Brain microvascular endothelial cell (primary cell): ENCODE data around the gene NKX3-2.

Experiments used
- DNase-seq: peaks from one replicate; pipeline ENCODE4 v3.0.0-alpha.2; 2020
- H3K27ac ChIP-seq: fragments of 250-450 bp; sonication (Bioruptor Pico); 2 replicates; pipeline ENCODE4 v1.5.1; 2020; ENCODE audit warnings: mild to moderate bottlenecking, moderate library complexity
- H3K27me3 ChIP-seq: fragments of 250-450 bp; sonication (Bioruptor Pico); replicated peaks from 2 replicates; pipeline ENCODE4 v1.5.1; 2020; ENCODE audit warnings: mild to moderate bottlenecking
- H3K36me3 ChIP-seq: fragments of 250-450 bp; sonication (Bioruptor Pico); replicated peaks from 2 replicates; pipeline ENCODE4 v1.5.1; 2020; ENCODE audit warnings: mild to moderate bottlenecking
- H3K4me3 ChIP-seq: 2 replicates; pipeline ENCODE4 v1.5.1; 2011; ENCODE audit warnings: low read depth, mild to moderate bottlenecking, control low read depth, low read length, moderate library complexity
- in situ Hi-C: cut with HindIII; loops from 2 replicates; pipeline ENCODE4 v1.10.0; 2017; ENCODE audit warnings: low sequenced_read_pairs, low pct_ligation_motif_present
- TF ChIP-seq, protein P1 (sequence below): IDR thresholded peaks from 2 replicates; pipeline ENCODE4 v1.5.1; 2011; ENCODE audit warnings: low read depth, mild to moderate bottlenecking, moderate library complexity, low read length, control low read depth, inconsistent platforms; ENCODE audit errors: missing control alignments

The NKX3-2 gene

DNA sequence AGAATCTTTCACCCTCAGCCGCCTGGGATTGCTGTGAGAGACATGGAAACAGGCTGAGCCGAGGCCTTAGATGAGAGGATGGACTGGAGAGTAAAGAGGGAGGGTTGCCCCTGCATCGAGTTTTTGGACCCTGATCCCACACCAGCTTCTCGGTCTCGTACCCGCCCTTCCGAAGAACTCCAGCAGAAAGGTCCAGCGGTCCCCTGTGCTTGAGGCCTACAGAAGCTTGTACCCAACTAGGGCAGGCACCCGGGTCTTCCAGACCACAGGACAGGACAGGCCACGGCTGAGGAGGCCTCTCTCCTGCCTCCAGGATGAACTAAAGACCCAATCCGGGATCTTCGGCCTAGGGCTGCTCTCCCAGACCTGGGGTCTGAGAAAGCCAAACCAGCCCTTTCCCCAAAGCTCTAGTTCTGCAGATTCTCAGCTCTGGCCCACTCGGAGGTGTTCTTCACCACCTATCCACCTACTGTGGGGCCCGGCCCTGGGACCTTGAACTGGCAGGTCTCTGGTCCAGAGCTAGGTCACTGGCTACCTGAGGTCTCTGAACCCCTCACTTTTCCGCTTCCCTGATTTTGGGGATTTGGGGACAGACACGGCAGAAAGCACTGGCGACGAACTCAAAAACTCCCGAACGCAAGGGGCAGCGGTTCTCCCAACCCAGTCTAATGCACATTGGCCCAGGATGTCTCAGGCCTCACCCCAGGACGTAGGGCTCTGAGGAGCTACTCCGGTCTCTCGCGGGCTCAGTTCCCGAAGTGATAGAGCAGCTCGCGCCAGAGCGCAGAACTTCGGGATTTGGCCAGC, 1.1 kb downstream of the NKX3-2 start:
- Histone ChIP-seq H3K27me3 (peaks cover 85% of the 10 kb centered on the region), H3K36me3 (no peaks in the 10 kb centered on the region), H3K27ac (no peak overlapping the region), H3K4me3 (no peak overlapping the region)
- TF ChIP-seq, protein P1, sequence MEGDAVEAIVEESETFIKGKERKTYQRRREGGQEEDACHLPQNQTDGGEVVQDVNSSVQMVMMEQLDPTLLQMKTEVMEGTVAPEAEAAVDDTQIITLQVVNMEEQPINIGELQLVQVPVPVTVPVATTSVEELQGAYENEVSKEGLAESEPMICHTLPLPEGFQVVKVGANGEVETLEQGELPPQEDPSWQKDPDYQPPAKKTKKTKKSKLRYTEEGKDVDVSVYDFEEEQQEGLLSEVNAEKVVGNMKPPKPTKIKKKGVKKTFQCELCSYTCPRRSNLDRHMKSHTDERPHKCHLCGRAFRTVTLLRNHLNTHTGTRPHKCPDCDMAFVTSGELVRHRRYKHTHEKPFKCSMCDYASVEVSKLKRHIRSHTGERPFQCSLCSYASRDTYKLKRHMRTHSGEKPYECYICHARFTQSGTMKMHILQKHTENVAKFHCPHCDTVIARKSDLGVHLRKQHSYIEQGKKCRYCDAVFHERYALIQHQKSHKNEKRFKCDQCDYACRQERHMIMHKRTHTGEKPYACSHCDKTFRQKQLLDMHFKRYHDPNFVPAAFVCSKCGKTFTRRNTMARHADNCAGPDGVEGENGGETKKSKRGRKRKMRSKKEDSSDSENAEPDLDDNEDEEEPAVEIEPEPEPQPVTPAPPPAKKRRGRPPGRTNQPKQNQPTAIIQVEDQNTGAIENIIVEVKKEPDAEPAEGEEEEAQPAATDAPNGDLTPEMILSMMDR, result no peak
- no peak for DNase-seq
- in situ Hi-C loops, result no loop called here

DNA sequence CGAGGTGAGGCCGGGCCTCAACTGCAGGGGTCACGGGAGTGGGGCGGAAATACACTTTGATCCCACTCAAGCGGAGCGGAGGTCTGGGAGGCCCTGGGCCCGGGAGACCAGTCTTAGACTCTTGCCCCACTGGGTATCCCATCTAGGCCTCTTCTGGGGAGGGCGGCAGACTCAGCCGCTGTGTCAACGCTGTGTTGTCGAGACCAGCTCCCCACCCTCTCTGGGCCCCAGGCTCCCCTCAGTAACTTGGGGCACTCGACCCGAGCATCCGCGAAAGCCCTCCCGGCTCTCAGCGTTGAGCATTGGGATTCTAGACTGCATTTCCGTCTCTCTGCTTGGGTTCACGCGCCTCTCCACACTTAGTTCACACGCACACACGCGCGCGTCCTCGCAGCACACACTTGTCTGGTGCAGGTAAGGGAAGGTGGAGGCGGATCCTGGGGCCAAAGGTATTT, 1.7 kb downstream of the NKX3-2 start:
- in situ Hi-C loops, result no loop called here
- TF ChIP-seq, protein P1, result no peak
- Histone ChIP-seq H3K27me3 (peaks cover 89% of the 10 kb centered on the region), H3K27ac (no peak overlapping the region), H3K4me3 (no peak overlapping the region), H3K36me3 (no peaks in the 10 kb centered on the region)
- no peak for DNase-seq

DNA sequence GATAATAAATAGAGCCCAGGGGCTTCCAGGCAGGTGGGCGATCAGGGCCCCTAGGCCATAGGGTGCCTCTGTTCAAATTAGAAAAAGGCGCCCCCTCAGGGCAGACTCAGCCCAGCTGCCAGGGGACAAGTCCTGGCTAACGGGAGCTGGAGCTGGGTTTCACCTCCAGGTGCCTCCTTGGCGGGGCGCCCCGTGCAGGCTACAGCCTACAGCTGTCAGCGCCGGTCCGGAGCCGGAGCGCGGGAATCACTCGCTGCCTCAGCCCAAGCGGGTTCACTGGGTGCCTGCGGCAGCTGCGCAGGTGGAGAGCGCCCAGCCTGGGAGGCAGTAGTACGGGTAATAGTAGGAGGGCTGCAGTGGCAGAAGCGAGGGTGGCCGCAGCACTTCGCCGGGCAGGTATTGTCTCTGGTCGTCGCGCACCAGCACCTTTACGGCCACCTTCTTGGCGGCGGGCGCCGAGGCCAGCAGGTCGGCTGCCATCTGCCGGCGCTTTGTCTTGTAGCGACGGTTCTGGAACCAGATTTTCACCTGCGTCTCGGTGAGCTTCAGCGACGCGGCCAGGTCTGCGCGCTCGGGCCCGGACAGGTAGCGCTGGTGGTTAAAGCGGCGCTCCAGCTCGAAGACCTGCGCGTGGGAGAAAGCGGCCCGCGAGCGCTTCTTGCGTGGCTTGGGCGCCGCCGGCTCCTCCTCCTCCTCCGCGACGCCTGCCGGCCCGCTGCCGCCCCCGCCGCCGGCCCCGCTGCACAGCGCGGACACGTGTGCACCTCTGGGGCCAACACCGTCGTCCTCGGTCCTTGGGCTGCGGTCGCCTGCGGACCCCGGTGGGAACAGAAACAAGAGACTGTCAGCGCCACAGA, 2.4 kb downstream of the NKX3-2 start:
- in situ Hi-C loops, result no loop called here
- no peak for DNase-seq
- TF ChIP-seq, protein P1, result peak; percentile 52
- Histone ChIP-seq H3K27me3 (peaks cover 89% of the 10 kb centered on the region), H3K4me3 (no peak overlapping the region), H3K27ac (no peak overlapping the region), H3K36me3 (no peaks in the 10 kb centered on the region)

DNA sequence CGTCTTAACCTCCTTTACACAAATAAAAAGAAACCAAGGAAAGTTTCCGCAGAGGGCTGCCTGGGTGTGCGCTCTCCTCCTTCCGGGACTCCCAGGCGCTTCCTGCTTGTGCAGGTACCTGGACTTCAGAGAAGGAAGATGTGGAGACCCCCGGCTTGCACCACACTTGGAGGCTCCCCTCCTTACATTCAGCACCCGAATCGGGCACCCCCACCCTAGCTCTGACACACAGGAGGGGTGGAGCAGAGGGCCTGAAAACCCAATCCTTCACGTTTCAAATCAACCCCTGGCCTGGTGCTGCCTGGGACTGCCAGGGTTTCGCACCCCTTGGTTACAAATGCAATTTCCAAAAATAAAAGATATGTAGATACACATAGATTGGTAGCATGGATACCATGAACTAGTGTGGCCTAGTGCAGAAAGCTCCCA, 3.1 kb downstream of the NKX3-2 start:
- Histone ChIP-seq H3K36me3 (no peaks in the 10 kb centered on the region), H3K27me3 (peaks cover 89% of the 10 kb centered on the region), H3K4me3 (no peak overlapping the region), H3K27ac (no peak overlapping the region)
- no peak for DNase-seq
- in situ Hi-C loops, result no loop called here
- TF ChIP-seq, protein P1, result no peak

DNA sequence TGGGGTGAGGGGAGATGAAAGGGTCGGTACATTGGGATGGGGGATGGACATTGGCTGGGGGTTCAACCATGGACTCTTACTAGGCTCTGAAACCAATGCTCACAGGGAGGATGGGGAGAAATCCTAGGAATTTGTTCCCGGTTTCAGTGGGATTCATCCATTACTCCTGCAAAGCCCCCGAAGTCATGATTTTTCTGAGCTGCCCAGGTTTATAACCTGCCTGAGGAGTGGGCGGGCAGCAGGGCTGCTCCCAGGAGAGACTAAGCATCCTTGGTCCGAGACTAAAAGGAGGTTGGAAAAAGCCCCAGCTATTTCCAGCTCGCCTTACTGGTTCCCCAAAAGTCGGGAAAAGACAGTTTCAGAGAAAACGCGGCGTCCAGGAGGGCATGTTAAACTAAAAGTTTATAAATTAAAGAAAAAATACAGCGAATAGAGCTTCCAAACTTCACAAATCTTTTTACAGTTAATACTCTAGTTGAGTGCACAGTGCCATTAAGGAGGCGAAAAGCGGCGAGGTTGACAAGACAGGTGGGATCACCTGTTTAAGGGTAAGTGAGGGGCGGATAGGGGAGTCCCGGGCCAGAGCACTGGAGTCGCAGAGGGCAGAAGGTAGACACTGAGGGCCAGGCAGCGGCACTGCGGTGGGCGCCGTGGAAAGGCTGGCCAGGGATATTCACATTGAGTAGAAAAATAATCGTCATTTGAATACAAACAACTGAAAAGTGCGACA, 3.7 kb downstream of the NKX3-2 start:
- TF ChIP-seq, protein P1, result no peak
- peaks cover 91% of the 10 kb centered on the region for H3K27me3 ChIP-seq
- in situ Hi-C loops, result no loop called here
- no peak overlapping the region for H3K27ac ChIP-seq
- H3K36me3 ChIP-seq, result no peaks in the 10 kb centered on the region
- no peak for DNase-seq
- no peak overlapping the region for H3K4me3 ChIP-seq
